HG03196 (cell line): Measurements from ENCODE around the gene POMGNT1.

Experiments
- ATAC-seq: cut with Tn5 transposase; IDR thresholded peaks from one replicate; pipeline ENCODE4 v1.9.1; 2021; ENCODE audit not compliant: unreplicated experiment

Gene POMGNT1

DNA sequence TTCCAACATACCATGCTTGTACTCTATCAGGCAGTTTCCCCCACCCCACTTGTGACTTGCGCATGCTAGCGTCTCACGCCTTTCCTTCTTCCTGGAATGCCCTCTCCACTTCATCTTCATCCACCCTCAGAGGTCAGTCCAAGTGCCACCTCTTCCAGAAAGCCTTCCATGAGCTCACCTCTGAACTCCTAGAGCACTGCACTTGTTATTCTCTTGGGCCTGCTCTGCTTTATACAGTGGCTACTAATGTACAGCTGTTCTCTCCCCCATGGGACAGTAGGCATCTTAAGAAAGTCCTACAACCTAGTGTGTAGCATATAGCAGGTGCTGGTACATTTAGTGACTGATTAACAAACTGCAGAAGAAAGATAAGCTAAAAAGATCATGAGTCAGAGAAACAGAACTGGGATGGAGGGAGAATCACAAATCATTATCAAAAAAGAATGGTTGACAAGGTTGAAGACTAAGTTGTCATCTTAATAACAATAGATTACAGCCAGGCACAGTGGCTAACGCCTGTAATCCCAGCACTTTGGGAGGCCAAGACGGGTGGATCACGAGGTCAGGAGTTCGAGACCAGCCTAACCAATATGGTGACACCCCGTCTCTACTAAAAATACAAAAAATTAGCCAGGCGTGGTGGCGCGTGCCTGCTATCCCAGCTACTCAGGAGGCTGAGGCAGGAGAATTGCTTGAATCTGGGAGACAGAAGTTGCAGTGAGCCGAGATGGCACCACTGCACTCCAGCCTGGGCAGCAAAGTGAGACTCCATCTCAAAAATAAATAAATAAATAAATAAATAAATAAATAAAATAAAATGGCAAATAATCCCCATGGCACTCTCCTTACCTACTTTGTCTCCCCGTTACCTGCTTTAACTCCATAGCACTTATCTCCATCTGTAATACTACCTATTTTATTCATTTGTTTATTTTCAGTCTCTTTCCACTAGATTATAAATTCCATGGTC is 39.6 kb downstream of the POMGNT1 start:
- ATAC-seq = peak; percentile 75

DNA sequence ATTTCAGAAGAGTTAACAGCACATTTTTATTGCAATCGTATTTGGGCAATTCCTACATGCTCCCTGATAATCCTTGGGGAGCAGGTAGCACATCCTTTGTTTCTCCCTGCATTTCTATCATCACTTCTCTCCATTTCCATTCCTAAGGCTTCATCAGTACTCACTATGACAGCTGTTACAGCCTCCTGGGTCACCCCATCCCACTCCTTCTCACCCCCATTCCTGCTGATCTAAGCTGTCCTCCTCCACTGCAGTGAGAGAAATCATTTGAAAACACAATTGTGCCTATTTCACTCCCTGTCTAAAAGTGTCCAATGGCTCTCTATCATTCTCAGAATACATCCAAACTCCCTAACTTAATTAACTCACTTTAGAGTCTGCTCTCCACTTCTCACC is 40.3 kb downstream of the POMGNT1 start:
- ATAC-seq = no peak

DNA sequence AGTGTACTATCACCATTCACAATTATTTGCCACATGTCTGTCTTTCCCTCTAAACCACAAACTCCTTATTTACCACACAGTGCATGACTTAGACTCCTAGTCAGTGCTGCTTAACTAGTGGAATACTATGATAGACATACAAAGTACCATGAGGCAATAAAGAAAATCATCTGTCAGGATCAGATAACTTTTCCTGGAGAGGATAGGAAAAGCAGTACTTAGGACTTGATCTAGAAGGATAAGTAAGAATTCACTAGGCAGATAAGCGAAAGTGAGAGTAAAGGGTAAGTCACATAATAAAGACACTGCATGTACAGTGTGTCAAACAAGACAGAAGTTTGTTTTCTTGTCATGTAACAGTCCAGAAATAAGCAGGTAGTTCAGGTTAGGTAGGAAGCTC is 44.5 kb downstream of the POMGNT1 start:
- ATAC-seq = no peak

DNA sequence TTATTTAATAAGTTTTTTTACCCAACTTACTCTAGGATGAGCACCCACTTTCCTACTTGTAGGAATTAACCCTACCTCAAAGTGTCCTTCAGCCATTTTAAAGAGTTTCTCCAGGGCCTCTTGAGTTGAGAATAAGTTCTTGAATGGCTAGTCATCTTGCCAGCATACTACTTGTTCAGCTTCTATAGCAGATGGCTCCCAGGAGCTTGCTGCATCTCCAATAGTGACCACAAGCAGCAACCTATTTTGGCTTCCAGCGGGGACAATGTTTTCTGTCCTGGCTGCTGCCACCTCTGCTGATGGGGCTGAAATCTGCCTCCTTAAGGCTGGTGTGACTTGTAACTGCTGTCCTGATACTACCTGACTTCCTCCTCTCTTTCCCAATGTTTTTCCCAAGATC is 45.0 kb downstream of the POMGNT1 start:
- ATAC-seq = no peak

DNA sequence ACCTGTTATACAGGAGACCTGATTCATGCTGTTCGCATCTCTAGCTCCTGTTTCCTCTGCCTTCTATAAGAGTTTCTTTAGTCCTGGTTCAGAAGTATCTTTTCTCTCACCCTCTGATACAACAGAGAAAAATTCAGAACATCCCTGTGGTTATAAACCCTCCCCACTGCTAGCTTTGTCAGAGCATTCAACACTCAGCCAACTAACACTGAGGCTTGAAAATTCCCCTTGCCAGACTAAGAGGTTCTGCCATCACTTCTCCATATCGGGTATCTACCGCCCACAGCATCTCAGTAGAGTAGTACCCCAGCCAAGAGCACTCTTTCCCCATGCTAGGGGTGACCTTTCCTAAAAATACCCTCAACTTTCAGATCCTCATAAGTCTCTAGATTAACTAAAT is 46.2 kb downstream of the POMGNT1 start:
- ATAC-seq = no peak

DNA sequence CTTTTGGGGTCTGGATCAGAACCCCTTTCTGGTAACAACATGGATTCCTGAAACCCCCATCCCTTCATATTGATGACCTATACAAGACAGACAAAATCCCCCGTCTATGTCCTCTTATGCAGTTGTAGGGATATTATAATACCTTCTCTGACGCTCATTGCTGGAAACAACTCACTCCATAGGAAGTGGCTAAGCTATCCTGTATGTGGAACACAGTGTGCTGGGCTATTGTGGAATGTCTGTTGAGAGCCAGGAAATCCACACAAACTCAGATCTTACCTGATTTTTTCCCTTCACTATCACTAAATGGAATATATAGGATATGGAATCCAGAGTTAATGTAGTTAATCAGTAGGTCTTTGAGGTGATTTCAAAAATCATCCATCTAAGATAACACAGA is 48.1 kb downstream of the POMGNT1 start:
- no peak for ATAC-seq

DNA sequence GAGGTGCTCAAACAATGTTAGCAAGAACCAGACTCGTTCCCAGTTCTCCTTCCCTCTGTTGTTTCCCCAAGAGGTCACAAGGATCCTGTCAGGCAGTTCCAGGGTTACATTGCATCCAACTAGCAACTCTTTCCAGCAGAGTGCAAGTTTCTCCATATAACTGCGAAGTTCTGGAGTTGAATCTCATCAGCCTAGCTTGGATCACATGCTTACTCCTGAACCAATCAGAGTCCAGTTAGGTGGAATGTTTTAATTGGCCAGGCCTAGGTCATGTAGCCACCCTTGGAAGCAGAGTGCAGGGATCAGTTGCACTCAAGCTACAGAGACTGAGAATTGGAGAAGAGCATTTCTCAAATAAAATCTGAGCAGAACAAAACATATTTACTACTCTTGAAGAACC is 49.9 kb downstream of the POMGNT1 start:
- no peak for ATAC-seq
